Measurements from ENCODE around the gene LDLRAD3.
A peak's percentile ranks its signal among the peaks of the same experiment; 100 is the strongest.

Gene LDLRAD3

DNA sequence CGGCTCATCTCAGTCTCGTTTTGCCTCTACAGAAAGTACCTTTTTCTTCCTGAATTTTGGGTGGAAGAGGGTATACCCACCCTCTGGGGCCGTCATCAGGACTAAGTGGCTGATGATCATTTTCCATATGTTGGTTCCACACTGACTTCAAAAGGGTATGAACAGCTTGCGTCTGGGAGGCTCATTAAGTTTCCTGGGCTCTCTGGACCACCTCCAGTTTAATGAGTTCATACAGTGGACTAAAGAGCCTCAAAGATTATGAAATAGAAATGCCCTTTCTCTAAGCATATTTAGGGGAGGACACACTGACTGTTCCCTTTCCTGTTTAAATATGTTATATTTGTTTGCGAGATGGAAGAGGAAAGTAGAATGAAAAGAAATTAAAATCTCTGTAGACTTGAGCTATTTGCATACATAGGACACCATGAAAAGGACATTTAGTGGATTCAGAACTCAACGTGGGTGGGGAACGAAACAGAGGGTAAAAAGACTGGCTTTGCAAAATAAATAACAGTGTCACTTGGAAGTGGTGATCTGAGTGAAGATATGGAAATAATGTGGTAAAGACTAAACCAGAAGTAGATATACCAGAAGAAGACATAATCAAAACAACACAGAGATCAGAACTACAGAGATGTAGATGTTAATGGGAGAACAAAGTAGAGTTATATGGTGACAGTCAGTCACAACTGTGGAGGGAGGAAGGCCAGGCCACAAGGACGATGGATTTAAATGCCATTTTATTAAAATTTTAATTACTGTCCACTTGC is 18.7 kb downstream of the LDLRAD3 start:
- no peak for DNase-seq

DNA sequence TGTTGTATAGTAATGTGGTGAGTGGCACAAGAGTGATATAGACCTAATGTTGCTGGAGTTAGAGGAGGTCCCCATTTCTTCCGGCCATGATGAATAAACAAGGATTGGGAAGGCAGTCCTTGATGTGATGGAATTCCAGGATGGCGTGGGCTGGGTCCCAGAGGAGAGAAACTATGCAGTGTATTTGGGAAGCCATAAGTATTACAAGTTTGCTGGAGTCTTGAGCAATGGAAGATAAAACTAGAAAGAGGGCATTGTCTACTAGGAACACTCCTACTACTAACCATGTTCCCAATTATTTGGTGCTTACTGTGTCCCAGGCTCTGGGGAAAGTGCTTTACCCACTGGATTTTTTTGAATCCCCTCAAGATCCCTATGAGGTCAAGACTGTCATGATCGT is 20.0 kb downstream of the LDLRAD3 start:
- no peak for DNase-seq

DNA sequence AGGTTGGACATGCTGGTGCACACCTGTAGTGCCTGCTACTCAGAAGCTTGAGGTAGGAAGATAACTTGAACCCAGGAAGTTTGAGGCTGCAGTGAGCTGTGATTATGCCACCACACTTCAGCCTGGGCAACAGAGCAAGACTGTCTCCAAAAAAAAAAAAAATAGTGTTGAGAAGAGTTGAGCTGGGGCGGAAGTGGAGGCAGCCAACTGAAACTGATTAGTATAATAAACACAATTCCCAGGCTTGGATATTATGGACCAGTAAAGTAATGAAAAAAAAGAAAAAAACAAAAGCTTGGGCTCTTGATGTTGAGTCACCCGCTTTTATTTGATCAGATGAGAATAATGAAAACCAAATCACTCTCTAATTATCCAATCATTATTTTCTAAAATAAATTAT is 21.0 kb downstream of the LDLRAD3 start:
- DNase-seq, result no peak

DNA sequence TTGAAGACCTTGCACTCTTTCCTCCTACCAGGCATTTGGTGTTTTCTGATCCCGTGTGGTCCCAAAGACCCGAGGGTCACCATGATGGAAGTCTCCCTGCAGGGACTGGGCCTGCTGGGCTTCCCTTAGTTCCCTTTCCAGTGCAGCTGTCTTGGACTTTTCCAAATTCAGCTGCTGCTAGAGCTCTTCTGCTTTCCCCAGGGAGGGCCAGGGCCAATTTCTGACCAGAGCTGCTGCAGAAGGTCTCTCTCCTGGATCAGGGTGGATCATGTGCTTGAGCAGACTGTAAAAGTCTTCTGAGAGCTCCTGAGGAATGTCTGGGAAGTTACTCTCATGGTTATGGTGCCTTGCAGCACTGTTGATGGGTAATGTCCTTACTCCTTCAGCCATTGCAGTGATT is 23.2 kb downstream of the LDLRAD3 start:
- DNase-seq, result no peak

DNA sequence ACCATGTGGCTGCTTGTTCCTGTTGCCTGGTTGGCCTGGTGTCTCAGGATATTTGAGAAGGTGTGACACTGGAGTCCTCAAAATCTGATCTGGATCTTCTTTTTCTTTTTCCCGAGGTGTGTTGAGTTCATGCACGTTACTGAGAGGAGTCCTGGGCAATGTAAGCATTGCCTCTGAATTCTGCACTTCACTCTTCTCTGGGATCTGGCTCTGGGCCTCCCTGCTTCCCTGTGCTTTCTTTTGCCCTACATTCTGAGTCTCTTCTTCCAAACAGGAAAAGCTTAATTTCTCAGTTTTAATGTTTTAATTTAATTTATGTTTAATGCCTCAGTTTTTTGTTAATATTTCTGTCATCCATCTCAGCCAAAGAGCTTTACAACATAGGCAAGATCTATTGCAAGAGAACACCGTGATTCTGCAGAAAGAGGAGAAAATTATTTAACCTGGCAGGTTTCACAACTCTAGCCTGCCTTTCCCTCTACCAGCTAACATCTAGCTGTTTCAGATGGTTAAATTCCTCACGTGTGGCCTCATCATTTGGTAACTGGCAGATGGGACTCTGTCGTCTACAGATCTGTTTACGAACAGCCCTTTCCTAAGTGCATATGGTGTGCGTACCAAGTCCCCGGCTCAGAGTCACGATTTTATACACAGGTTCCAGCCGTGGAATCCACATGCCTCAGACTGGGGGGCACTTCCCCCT is 24.7 kb downstream of the LDLRAD3 start:
- DNase-seq, result no peak

DNA sequence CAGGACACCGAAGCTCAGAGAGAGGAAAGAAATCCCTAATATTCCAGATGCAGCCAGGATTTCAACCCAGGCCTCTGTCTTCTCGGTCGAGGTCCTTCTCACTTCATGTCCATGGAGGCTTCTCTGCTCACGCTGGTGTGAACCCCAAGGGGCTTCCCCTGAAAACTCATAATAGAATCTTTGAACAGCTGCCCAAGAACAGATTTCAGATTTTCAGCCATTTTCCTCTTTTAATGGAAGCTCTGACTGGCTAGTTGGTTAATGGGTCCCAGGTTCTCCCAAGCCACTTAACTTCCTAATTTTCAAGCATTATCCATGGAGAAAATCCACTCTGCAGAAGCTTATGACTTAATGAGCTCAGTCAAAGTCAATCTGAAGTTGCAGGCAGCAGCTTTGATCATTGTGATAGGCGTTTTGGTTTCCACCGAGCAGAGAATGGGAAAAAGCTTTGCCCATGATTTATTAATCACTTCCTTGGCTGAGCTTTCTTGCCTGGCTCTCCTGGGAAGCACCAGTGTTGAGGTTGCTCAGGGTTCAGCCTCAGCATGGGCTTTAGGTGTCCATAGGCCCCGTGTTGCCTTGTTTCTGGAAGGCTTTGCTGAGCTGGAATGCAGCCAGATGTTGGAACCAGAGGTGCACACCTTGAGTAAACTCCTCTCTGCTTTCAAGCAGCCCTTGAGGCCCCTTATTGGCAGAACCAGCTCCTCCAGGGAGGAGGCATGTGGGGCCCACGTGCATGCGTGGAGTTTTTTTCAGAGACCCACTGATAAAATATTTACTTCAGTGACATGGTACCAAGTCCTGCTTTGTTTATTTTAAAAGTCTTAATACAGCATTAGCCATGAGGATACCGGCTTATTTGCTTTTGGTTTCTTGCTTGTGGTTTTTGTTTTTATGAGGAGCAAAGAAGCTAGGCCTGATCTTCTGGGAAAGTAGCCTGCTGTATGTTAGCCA is 25.5 kb downstream of the LDLRAD3 start:
- DNase-seq, result peak; percentile 79

DNA sequence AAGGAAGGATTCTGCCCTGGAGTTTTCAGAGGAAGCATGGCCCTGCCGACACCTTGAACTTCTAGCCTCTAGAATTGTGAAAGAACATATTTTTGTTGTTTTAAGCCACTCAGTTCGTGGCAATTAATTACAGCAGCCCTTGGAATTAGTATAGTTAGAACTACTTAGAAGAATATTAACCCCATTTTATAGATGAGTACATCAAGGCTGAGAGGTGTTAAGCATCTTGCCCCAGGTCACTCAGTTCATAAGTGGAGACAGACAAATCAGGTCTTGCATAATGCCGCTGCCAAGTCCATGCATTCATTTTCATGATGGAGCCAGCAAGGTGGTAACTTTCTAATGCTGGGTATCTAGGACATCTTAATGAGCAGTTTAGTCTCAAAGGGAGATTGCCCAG is 26.6 kb downstream of the LDLRAD3 start:
- DNase-seq, result no peak

DNA sequence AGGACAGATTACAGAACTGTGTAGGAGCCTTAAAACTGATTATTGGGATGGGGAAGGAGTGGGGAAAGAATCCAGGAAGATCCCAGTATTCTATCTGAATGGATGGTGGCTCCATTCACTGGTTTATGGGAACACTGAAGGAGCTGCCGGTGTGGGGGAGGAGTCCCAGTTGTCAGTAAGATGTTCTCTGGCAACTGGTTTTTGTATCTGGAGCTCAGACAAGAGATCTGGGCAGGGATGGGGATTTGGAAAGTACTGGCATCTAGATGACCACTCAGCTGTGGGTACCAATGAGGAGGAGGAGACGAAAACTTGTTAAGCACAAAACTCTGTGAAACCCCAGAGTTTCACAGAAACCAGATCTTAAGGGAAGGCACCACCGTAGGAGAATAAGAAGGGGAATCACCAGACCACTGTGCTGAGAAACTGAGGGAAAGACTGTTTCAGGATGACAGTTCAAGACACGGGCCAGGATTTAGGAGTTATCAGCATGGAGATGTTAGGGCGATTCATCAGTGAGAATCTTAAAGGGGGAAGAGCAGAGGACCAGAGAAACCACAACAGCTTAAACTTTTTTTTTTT is 28.1 kb downstream of the LDLRAD3 start:
- no peak for DNase-seq

DNA sequence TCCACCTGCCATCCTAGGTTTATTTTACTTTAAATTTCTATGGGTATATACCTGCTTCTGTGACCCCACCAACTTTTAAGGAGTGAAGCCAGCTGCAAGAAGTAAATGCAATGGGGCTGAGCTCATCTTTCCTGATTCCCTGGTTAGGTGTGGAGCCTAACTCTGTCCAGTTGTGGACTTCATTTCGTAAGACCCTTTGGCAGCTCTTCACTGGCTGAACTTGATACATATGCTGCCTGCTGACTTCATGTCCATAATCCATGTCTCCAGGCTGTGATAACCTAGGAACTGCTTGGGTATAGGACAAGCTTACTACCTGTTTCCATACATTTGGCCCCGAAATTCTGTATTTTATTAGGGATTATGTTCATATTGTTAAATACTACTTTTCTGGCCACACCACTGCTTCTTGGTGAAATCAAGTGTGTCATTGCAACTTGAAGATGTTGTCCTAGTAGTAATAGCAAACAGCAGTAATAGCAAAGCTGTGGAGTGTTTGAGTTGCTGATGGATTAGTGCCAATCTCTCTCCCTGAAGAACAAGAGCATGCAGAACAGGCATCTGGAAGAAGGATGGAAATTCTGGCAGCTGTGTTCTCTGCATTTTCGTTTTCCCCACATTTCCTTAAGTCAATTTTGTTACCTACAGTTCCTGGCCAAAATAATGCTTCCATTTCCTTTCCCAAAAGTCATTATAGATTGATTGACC is 31.2 kb downstream of the LDLRAD3 start:
- DNase-seq, result no peak

DNA sequence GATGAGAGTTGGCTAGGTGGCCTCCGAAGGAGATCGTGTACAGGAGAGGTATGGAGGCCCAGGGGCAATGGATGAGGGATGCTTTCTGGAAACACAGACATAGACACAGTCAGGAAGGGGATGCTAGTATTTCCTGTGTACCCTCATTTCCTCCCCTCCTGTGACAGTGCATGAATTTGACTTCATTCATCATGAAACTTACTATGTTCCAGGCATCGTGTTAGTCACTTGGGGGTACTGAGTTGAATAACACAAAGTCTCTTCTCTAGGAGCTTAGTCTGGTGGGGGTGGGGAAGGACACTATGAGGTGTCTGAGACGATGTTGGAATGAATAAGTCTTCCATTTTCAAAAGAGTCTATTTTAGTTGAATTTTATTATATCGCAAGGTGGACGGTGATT is 32.6 kb downstream of the LDLRAD3 start:
- no peak for DNase-seq

DNA sequence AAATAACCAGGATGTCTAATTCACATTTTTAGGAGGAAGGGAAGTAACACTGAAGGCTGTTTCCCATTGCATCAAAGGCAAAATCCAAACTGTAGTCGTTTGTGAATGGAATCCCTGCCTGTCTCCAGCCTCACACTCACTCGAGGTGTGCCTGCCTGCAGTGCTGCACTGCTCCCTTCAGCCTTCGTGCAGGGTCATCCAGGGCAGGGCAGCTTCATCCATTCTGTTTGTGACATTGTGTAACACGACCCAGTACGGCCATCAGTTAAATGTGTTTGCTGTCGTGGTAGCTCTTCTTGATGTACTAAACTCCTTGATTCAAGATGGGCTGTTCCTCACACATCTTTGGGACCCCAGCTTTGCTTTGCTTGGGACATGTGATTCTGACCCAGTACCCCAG is 34.3 kb downstream of the LDLRAD3 start:
- DNase-seq, result no peak

DNA sequence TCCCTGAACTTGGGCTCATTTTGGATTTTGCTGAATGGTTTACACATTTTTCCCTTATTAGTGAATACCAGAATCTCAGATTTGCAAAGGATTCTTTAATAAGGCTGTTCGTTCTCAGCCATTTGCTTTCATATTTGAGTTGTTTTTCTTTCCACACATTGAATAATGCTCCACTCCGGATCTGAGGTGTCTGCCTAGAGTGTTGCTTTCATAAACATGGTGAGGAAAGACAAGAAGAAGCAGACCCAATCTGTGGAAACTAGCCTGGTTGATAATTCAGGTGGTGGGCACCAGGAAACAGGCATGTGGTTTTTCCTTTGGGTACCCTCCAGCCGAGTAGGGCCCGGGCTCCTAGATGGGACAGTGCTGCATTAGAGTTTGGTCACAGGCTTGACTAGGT is 35.0 kb downstream of the LDLRAD3 start:
- no peak for DNase-seq

DNA sequence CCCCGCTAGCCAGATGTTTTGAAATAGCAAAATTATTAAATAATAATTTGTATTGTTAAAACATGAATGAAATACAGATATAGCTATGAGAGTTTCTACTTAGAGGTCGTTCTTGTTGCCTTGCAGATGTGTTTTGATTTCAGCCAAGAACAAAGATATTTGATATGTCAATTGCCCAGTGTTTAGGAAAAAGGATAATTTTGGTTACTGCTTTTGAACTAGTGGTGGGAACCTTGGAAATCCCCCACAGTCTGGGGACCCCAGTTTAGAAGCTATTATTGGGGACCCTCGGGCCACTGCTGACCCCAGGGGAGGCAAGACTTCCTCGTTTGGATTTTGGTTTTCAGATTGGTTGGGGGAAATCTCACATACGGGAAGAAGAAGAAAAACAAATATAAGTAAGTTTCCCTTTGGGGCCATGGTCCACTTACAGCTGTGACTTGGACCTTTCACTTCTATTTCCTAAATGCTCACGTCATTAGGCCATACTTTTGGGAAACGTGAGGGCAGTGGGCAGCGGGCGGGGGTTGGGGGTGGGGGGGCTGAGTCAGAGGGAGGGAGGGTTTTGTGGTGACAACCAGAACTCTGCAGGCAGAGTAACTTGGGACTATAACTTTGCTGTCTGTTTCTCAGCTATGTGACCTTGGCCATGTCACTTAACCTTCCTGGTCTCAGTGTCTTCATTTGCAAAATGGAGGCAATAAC is 37.0 kb downstream of the LDLRAD3 start:
- no peak for DNase-seq

DNA sequence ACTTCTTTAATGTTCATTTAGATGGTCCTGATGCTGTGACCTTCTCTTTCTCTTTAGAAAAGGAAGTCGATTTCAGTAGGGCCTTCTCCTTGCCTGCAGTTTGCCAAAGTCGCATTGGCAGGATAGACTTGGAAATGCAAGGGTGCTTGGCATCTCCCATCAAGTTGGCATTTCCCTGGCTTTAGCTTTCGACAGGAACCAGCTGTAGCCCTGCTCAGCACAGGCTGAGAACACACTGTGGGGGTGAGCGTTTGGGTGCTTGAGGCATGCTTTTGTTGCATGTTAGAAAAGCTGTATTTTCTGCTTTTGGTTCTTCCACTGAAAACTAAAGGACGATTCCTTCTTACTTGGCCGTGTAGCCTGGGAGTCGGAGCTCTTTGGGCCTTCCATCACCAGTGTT is 37.7 kb downstream of the LDLRAD3 start:
- no peak for DNase-seq

DNA sequence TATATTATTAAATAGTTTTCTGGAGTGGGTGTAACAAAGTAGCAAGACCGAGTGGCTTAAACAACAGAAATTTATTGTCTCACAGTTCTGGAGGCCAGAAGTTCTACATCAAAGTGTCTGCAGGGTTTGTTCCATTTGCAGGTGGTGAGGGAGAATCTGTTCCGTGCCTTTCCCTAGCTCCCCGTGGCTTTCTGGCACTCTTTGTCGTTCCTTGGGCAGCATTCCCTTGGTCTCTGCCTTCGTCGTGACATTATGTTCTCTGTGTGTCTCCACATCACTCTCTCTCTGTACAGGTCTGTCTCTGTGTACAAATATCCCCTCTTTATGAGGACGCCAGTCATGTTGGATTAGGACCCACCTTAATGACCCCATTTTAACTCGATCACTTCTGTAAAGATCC is 38.2 kb downstream of the LDLRAD3 start:
- DNase-seq, result no peak

DNA sequence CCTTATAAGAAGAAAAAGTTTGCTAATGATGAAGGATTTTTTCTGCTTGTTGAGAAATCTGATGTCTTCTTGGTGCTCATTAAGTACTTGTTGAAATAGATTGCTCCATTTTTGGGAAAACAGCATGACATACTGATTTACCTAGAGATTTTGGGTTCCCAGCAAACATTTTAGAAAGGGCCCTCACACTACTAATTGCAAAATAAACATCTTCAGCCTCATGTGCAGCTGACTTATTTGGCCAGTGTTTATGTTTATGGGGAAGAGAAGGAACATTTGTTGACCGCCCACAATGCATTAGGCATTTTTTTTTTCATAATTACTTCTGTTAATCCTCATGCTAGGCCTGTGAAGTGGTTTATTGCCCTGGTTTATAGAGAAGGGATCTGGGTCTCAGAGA is 40.1 kb downstream of the LDLRAD3 start:
- no peak for DNase-seq

DNA sequence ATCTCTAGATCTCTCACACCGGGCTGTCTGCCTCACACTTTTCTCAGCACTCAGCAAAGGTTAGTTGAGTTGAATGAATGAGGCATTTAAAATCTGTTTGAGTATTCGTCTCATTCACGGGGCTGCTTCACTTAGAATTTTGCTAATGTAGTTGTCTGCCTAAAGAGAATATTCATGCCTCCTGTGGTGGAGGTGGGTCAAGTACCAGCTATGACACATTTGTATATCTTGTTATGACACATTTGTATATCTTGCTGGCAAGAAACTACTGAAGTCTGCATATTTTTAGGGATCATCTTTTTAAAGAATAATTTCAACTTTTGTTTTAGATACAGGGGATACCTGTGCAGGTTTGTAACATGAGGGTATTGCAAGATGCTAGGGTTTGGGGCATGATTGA is 43.1 kb downstream of the LDLRAD3 start:
- no peak for DNase-seq

DNA sequence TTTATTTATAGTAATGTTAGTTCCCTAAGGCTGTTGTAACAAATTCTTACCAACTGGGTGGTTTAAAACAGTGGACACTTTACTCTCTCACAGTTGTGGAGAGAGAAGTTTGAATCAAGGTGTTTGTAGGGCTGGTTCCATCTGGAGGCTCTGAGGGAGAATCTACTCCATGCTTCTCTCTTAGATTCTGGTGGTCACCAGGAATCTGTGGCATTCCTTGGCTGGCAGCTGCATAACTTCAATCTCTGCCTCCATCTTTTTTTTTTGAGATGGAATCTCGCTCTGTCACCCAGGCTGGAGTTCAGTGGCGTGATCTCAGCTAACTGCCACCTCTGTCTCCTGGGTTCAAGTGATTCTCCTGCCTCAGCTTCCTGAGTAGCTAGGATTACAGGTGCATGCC is 46.3 kb downstream of the LDLRAD3 start:
- DNase-seq, result no peak

DNA sequence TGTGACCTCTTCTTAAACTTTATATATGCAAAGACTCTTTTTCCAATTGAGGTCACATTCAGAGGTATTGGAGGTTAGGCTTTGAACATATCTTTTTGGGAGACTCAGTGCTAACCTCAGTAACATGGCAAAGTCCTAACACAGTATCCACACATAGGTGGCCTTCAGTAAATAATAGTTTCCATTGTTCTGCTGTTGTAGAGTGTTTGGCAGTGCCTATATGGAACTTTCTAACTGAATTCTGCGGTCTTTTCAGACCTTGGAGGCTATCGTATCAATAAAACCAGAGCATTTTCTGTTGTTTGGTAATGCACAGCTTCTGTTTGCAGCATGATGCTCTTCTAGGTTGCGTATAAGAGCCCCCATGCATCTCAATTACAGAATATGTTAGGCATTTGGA is 47.0 kb downstream of the LDLRAD3 start:
- no peak for DNase-seq

DNA sequence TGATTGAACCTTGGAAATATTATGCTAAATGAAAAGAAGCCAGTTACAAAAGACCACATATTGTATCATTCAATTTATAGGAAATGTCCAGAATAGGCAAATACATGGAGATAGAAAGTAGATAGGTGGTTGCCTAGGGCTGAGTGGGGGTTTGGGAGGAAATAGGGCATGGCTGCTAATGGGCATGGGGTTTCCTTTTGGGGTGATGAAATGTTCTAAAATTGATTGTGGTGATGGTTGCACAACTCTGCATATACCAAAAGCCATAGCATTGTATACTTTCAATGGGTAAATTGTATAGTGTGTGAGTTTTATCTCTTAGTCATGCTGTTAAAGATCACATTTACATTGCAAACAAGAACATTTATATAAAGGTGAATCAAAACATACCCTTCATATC is 48.7 kb downstream of the LDLRAD3 start:
- no peak for DNase-seq

DNA sequence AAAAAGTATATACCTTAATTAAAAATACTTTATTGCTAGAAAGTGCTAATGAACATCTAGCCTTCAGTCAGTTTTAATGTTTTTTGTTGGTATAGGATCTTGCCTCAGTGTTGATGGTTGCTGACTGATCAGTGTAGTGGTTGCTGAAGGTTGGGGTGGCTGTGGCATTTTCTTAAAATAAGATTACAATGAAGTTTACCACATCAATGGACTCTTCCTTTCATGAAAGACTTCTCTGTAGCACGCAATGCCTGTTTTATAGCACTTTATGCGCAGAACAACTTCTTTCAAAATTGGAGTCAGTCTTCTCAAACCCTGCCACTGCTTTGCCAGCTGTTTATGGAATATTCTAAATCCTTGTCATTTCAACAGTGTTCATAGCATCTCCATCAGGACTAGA is 50.6 kb downstream of the LDLRAD3 start:
- no peak for DNase-seq

Measured in eye (tissue), 1 donor.